Astrocyte (in vitro differentiated cells and primary cell): ENCODE data around the gene C6orf58.

ENCODE experiments used
- EZH2 ChIP-seq: IDR thresholded peaks from 2 replicates; pipeline ENCODE4 v1.6.1; 2012; ENCODE audit warnings: mild to moderate bottlenecking, low read length, inconsistent platforms; ENCODE audit not compliant: insufficient read depth
- TF ChIP-seq, protein P1 (sequence below): IDR thresholded peaks from 2 replicates; pipeline ENCODE4 v1.5.1; 2011; ENCODE audit warnings: low read depth, mild to moderate bottlenecking, inconsistent platforms, low read length, moderate library complexity; ENCODE audit not compliant: insufficient read depth

DNA sequence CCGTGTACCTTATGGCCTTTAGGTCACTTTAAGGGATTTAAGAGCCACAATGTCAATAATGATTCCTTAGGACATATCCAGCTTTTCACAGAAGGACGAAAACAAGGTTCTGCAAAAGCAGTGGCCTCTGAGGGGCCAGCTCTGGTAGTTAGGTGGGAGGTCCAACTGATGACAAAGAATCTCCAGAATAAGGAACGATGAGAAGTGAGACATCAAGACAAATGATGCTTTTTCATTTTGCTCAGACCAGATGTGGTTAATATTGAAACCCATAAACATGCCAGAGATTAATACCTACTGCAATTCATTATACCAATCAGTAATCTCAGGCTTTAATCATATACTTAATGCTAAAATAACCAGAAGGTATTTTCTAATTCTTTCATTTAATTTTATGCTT is 1.9 kb downstream of the C6orf58 start:
- TF ChIP-seq, protein P1, sequence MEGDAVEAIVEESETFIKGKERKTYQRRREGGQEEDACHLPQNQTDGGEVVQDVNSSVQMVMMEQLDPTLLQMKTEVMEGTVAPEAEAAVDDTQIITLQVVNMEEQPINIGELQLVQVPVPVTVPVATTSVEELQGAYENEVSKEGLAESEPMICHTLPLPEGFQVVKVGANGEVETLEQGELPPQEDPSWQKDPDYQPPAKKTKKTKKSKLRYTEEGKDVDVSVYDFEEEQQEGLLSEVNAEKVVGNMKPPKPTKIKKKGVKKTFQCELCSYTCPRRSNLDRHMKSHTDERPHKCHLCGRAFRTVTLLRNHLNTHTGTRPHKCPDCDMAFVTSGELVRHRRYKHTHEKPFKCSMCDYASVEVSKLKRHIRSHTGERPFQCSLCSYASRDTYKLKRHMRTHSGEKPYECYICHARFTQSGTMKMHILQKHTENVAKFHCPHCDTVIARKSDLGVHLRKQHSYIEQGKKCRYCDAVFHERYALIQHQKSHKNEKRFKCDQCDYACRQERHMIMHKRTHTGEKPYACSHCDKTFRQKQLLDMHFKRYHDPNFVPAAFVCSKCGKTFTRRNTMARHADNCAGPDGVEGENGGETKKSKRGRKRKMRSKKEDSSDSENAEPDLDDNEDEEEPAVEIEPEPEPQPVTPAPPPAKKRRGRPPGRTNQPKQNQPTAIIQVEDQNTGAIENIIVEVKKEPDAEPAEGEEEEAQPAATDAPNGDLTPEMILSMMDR = no peak
- TF ChIP-seq EZH2 = no peak
